Kidney (tissue), 14 donors: ENCODE data around the gene MAP3K1. TPM values are rescaled to one million over a fixed set of nuclear protein-coding genes. Genes with fewer than 3 reads are reported as not detected.
"Not testable (repeated sequence)": the region's sequence is repeated elsewhere in the genome, so short reads cannot be mapped to it uniquely, and the experiment has no call there.

Experiments
- DNase-seq, 5 donors: peaks; one replicate each; pipeline ENCODE4 v3.0.0-alpha.2; 2013 to 2020
- FAIRE-seq: peaks from 2 replicates; lab custom pipeline; 2012; peaks lifted over from hg19 to GRCh38; lab: Jason Lieb, UNC
- H3K27ac ChIP-seq, 2 donors: one replicate each; pipeline ENCODE4 v1.7.0; 2013; ENCODE audit warnings: low read depth in 2 of 2, low read length in 2 of 2, inconsistent platforms in 1 of 2
- H3K27me3 ChIP-seq: one replicate; pipeline ENCODE4 v1.7.1; 2013; ENCODE audit warnings: low read length, inconsistent platforms; ENCODE audit not compliant: control insufficient read depth, insufficient read depth
- H3K36me3 ChIP-seq, 3 donors: one replicate each; pipeline versions ENCODE4 v1.7.0 to v1.7.1; 2013; ENCODE audit warnings: low read length in 3 of 3, control low read depth in 1 of 3, inconsistent platforms in 1 of 3; ENCODE audit not compliant: insufficient read depth in 3 of 3, control insufficient read depth in 2 of 3
- H3K4me1 ChIP-seq, 3 donors: one replicate each; pipeline versions ENCODE4 v1.7.0 to v1.7.1; 2013; ENCODE audit warnings: low read length in 3 of 3, inconsistent platforms in 1 of 3, low read depth in 1 of 3; ENCODE audit not compliant: control insufficient read depth in 2 of 3, insufficient read depth in 2 of 3
- H3K4me3 ChIP-seq, 3 donors: one replicate each; pipeline versions ENCODE4 v1.7.0 to v1.8.1; 2013; ENCODE audit warnings: low read length in 3 of 3, control low read depth in 1 of 3, inconsistent platforms in 1 of 3
- H3K9ac ChIP-seq, 3 donors: one replicate each; pipeline versions ENCODE4 v1.7.0 to v1.7.1; 2013; ENCODE audit warnings: low read length in 3 of 3, control low read depth in 1 of 3, inconsistent platforms in 1 of 3
- H3K9me3 ChIP-seq, 3 donors: one replicate each; pipeline versions ENCODE4 v1.7.0 to v1.7.1; 2013; ENCODE audit warnings: low read length in 3 of 3, control low read depth in 1 of 3, inconsistent platforms in 1 of 3; ENCODE audit not compliant: control insufficient read depth in 2 of 3, insufficient read depth in 1 of 3
- intact Hi-C: fragments of 100-400 bp; cut with DNase I; formaldehyde crosslinking; loops from one replicate; pipeline ENCODE4 v1.11.1; 2022
- polyA plus RNA-seq: library from polyadenylated mRNA; stranded (reverse); fragments of 350-450 nt; fragmentation: Illumina TruSeq; extraction: RNeasy Lipid Tissue Mini Kit (QIAGEN cat#74804); gene quantifications from one replicate; pipeline ENCODE4 v1.2.3, GENCODE V29; 2014; ENCODE audit warnings: low read depth, low replicate concordance; ENCODE audit not compliant: insufficient read depth
- total RNA-seq: library from RNA; stranded (reverse); fragmentation: NEBNext Ultra II Directional; extraction: Animal tissue kit (Norgen Biotek cat#: 25700); gene quantifications from one replicate; pipeline ENCODE4 v1.2.1, GENCODE V29; 2021
- TF ChIP-seq, protein P1 (sequence below): IDR thresholded peaks from 3 replicates; pipeline ENCODE4 v1.5.1; 2012; ENCODE audit warnings: mild to moderate bottlenecking, moderate library complexity, borderline replicate concordance; ENCODE audit not compliant: insufficient read depth; ENCODE audit errors: extremely low read depth
- donor health status: control.
- donor health status: control.
- donor health status: control.
- donor health status: control.
- donor health status: control.
- donor health status: DM: yes; HTN: yes; CAD: no.
- donor health status: Normal renal cell carcinoma (clear cell type).

MAP3K1 gene
- total and polyA plus RNA-seq, 2 donors from 2014 or later, result 8.1 to 64.0 TPM

GRCh38 chr5:56772767-56773166, 42.6 kb upstream of the MAP3K1 start:
- FAIRE-seq, result no peak
- H3K9ac ChIP-seq, result no peak overlapping the region
- no peak for DNase-seq
- intact Hi-C loops, result no loop called here
- no peaks in the 10 kb centered on the region for H3K36me3 ChIP-seq
- TF ChIP-seq, protein P1, sequence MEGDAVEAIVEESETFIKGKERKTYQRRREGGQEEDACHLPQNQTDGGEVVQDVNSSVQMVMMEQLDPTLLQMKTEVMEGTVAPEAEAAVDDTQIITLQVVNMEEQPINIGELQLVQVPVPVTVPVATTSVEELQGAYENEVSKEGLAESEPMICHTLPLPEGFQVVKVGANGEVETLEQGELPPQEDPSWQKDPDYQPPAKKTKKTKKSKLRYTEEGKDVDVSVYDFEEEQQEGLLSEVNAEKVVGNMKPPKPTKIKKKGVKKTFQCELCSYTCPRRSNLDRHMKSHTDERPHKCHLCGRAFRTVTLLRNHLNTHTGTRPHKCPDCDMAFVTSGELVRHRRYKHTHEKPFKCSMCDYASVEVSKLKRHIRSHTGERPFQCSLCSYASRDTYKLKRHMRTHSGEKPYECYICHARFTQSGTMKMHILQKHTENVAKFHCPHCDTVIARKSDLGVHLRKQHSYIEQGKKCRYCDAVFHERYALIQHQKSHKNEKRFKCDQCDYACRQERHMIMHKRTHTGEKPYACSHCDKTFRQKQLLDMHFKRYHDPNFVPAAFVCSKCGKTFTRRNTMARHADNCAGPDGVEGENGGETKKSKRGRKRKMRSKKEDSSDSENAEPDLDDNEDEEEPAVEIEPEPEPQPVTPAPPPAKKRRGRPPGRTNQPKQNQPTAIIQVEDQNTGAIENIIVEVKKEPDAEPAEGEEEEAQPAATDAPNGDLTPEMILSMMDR, result no peak
- H3K9me3 ChIP-seq, result no peaks in the 10 kb centered on the region
- H3K4me3 ChIP-seq, result no peak overlapping the region
- no peaks in the 10 kb centered on the region for H3K4me1 ChIP-seq
- no peak overlapping the region for H3K27ac ChIP-seq
- H3K27me3 ChIP-seq, result no peaks in the 10 kb centered on the region

GRCh38 chr5:56774957-56775356, 40.4 kb upstream of the MAP3K1 start:
- H3K4me3 ChIP-seq, result no peak overlapping the region
- no peaks in the 10 kb centered on the region for H3K9me3 ChIP-seq
- no peak overlapping the region for H3K27ac ChIP-seq
- DNase-seq (no peak), FAIRE-seq (no peak)
- intact Hi-C loops, result no loop called here
- no peaks in the 10 kb centered on the region for H3K27me3 ChIP-seq
- TF ChIP-seq, protein P1, result no peak
- no peaks in the 10 kb centered on the region for H3K4me1 ChIP-seq
- H3K36me3 ChIP-seq, result no peaks in the 10 kb centered on the region
- H3K9ac ChIP-seq, result no peak overlapping the region

DNA sequence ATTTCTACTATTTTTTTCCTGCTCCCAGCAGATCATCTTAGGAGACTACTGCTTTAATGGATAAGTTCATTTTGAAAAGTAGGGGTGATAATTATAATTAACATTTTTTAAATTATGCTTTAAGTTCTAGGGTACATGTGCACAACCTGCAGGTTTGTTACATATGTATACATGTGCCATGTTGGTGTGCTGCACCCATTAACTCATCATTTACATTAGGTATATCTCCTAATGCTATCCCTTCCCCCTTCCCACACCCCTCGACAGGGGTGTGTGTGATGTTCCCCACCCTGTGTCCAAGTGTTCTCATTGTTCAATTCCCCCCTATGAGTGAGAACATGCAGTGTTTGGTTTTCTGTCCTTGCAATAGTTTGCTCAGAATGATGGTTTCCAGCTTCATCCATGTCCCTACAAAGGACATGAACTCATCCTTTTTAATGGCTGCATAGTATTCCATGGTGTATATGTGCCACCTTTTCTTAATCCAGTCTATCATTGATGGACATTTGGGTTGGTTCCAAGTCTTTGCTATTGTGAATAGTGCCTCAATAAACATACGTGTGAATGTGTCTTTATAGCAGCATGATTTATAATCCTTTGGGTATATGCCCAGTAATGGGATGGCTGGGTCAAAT, 39.0 kb upstream of the MAP3K1 start:
- H3K9me3 ChIP-seq, H3K36me3 ChIP-seq, DNase-seq: not testable (repeated sequence)

GRCh38 chr5:56783261-56783660, 32.1 kb upstream of the MAP3K1 start:
- DNase-seq (no peak), FAIRE-seq (no peak)
- no peak overlapping the region for H3K9ac ChIP-seq
- H3K27me3 ChIP-seq, result no peaks in the 10 kb centered on the region
- no peaks in the 10 kb centered on the region for H3K4me1 ChIP-seq
- TF ChIP-seq, protein P1, result no peak
- no peak overlapping the region for H3K27ac ChIP-seq
- no peak overlapping the region for H3K4me3 ChIP-seq
- no peaks in the 10 kb centered on the region for H3K36me3 ChIP-seq
- intact Hi-C loops, result no loop called here
- no peaks in the 10 kb centered on the region for H3K9me3 ChIP-seq

More for the DNA sequence above, 39.0 kb upstream of the MAP3K1 start:
- FAIRE-seq, H3K4me1 ChIP-seq, H3K27me3 ChIP-seq, H3K4me3 ChIP-seq, H3K9ac ChIP-seq, H3K27ac ChIP-seq, intact Hi-C loops: not testable (repeated sequence)
